Cardiac septum (tissue), 1 donor: ENCODE data around the gene MICALL1. TPM values are rescaled to one million over a fixed set of nuclear protein-coding genes. Genes with fewer than 3 reads are reported as not detected.

Experiments
- microRNA-seq: library from miRNA; unstranded; fragments of <30 nt; microRNA quantifications from one replicate; pipeline ENCODE4 v1.2.0, GENCODE V29; 2020
- total RNA-seq: library from RNA; stranded (reverse); fragmentation: NEBNext Ultra II Directional; extraction: Animal tissue kit (Norgen Biotek cat#: 25700); gene quantifications from one replicate; pipeline ENCODE4 v1.2.1, GENCODE V29; 2021
- donor health status: DM: no; HTN: no; CAD: no.

MICALL1 gene
- total RNA-seq, 1 donor from 2014 or later, result 16.5 TPM

Small RNAs within 50 kb of the gene (microRNA-seq; reads per million reads assigned to microRNA genes)
- gene MIR4534 (not detected), gene MIR6820 (not detected)

Other genes starting within 250 kb of the MICALL1 start
- gene PDXP, start 247.6 kb upstream of the MICALL1 start, total RNA-seq, result 24.1 TPM
- gene LGALS1, start 230.7 kb upstream of the MICALL1 start, total RNA-seq, result 1,015 TPM
- gene NOL12, start 220.0 kb upstream of the MICALL1 start, total RNA-seq, result 15.2 TPM
- 115 TPM for gene TRIOBP, start 209.2 kb upstream of the MICALL1 start, total RNA-seq
- gene GCAT, start 98.4 kb upstream of the MICALL1 start, total RNA-seq, result 24.0 TPM
- gene GALR3, start 82.9 kb upstream of the MICALL1 start, total RNA-seq, result not detected
- 15.7 TPM for gene ANKRD54, start 62.0 kb upstream of the MICALL1 start, total RNA-seq
- gene EIF3L, start 56.9 kb upstream of the MICALL1 start, total RNA-seq, result 255 TPM
- gene C22orf23, start 47.3 kb downstream of the MICALL1 start, total RNA-seq, result 0.54 TPM
- 50.5 TPM for gene POLR2F, start 47.4 kb downstream of the MICALL1 start, total RNA-seq
- 0.62 TPM for gene SOX10, start 78.3 kb downstream of the MICALL1 start, total RNA-seq
- gene PICK1, start 151.1 kb downstream of the MICALL1 start, total RNA-seq, result 19.1 TPM
- not detected for gene SLC16A8, start 177.9 kb downstream of the MICALL1 start, total RNA-seq
- 0.24 TPM for gene BAIAP2L2, start 204.4 kb downstream of the MICALL1 start, total RNA-seq